Skin epidermis (tissue), 12 donors: ENCODE results near the gene DIP2A.
"Not testable (repeated sequence)": the region's sequence is repeated elsewhere in the genome, so short reads cannot be mapped to it uniquely, and the experiment has no call there.

Source experiments
- H3K27ac ChIP-seq, 21 experiments: fragments of 200-600 bp; sonication (generic) in 11 of 21; one replicate each; pipeline ENCODE4 v1.5.0; 2020; ENCODE audit warnings: mild to moderate bottlenecking in 3 of 21, inconsistent platforms in 2 of 21, moderate library complexity in 2 of 21
- H3K4me3 ChIP-seq, 7 experiments: fragments of 200-600 bp; sonication (generic) in 2 of 7; one replicate each; pipeline ENCODE4 v1.5.0; 2020; ENCODE audit warnings: inconsistent platforms in 2 of 7, mild to moderate bottlenecking in 2 of 7, moderate library complexity in 1 of 7

The DIP2A gene

DNA sequence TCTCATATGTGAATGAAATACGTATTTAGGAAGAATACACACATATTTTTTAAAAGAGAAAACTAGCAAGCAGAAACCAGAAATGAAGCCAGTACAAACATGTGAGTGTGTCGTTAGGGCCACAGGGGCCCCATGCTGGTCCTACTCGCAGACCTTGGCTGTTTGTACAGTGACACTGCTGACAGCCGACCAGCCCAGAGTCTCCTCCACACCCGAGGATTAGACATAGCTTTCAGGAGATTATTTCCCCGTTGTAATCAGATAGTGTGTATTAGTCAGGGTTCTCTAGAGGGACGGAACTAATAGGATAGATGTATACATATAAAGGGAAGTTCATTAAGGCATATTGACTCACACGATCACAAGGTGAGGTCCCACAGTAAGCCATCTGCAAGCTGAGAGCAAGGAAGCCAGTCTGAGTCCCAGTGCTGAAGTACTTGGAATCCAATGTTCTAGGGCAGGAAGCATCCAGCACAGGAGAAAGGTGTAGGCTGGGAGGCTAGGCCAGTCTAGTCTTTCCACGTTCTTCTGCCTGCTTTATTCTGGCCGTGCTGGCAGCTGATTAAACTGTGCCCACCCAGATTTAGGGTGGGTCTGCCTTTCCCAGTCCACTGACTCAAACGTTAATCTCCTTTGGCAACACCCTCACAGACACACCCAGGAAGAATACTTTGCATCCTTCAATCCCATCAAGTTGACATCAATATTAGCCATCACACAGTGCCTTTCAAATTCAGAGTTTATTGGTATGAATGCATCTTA, 51.2 kb downstream of the DIP2A start:
- Histone ChIP-seq H3K4me3 (no peak overlapping the region), H3K27ac (no peak overlapping the region)

DNA sequence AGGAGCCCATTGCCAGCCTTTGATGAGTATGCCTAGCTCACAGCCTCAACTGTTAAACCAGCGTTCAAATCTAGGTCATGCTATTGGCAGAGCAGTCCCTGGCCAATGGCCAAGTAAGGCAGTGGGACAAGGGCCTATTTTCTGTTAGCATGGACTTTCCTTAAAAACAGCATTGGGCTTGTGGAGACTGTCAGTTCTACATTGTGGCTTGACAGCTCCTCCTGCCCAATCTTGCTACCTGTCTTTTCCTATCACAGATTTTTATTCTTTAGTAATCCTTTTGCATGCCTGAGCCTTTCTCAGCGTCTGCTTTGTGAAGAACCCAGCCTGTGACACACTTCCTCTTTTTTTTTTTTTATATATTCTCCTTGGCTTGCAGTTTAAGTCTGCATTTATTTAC, 56.4 kb downstream of the DIP2A start:
- no peak overlapping the region for H3K4me3 ChIP-seq
- H3K27ac ChIP-seq, result peak overlapping the region in 2 of 21 experiments; percentile 6 to 26

DNA sequence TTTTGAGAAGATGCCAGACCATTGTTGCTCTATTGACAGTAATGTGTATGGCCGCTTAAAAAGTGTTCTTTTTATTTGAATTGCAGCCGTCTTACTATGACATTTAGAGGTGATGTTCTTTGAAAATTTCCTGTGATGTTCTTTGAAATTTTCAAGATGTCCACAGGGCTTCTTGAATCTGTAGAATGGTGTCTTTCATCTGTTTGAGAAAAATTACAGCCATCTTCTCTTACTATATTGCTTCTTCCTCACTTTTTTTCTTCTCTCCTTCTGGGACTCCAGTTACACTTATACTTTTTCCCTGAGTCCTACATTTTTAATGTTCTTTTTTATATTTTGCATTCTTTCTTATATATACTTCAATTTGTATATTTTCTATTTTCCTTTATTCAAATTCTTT, 57.4 kb downstream of the DIP2A start:
- Histone ChIP-seq H3K4me3 (no peak overlapping the region), H3K27ac (no peak overlapping the region)

DNA sequence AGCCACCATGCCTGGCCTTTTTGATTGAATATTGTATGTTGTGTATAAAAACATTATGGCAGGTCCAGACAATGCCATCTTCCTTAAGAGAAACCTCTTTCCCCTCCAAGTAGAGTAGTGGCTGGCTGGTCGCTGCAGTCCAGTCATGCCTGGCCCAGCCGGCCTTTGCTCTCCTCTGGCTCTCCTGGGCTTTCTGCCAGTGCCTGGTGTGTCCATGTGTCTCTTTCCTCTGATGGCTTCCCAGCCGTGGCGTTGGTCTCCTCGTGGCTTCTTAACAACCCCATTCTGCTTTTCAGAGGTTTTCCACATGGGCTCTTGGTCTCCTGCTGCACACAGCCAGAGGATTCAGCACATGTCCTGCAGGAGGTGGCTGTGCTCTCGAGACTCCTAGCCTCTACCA, 58.7 kb downstream of the DIP2A start:
- H3K4me3 ChIP-seq, result no peak overlapping the region
- no peak overlapping the region for H3K27ac ChIP-seq

DNA sequence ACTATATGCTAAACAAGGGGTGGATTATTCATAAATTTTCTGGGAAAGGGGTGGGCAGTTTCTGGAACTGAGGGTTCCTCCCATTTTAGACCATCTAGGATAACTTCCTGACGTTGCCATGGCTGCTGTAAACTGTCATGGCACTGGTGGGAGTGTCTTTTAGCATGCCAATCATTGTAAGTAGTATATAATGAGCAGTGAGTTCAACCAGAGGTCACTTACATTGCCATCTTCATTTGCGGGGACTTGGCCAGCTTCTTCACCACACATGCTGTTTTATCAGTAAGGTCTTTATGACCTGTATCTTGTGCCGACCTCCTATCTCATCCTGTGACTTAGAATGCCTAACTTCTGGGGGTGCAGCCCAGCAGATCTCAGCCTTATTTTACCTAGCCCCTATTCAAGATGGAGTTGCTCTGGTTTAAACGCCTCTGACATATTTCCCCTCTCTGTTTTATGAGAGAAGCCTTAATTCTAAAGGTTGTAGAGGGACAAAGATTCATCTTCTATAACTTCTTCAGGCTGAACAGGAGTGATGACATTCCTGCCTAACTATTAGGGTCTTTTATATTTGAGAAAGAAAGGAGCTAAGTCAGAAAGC, 60.4 kb downstream of the DIP2A start:
- Histone ChIP-seq H3K4me3 (no peak overlapping the region), H3K27ac (no peak overlapping the region)

DNA sequence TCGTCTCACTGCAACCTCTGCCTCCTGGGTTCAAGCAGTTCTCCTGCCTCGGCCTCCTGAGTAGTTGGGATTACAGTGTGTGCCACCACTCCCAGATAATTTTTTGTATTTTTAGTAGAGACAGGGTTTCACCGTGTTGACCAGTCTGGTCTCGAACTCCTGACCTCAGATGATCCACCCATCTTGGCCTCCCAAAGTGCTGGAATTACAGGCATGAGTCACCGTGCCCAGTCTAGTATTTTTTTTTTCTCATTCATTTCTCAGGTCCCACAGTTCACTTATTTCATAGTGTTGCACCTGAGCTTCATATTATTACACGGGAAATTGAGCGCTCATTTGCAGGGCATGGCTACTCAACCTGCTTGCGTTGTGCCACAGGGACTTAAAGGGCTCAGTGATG, 68.7 kb downstream of the DIP2A start:
- not testable (repeated sequence) for H3K4me3 ChIP-seq, H3K27ac ChIP-seq

DNA sequence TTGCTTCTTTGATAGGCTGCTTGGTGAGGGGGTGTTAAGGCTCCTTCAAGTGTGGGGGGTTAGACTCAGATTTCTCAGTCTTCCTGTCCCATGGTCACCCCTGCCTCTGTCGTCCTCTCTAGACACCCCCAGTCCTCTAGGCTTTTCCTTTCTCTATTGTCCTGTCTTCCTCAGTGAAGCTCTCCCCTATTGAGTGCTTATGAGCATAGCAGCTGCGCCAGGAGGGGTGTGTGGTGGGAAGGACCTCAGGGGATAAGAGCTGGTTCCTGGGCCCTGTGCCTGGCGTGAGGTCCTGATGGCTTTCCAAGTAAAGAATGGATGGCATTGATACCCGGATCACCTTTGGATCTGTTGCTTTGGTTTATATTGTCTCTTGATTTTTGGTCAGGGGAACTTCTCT, 69.1 kb downstream of the DIP2A start:
- Histone ChIP-seq H3K27ac (no peak overlapping the region), H3K4me3 (no peak overlapping the region)

DNA sequence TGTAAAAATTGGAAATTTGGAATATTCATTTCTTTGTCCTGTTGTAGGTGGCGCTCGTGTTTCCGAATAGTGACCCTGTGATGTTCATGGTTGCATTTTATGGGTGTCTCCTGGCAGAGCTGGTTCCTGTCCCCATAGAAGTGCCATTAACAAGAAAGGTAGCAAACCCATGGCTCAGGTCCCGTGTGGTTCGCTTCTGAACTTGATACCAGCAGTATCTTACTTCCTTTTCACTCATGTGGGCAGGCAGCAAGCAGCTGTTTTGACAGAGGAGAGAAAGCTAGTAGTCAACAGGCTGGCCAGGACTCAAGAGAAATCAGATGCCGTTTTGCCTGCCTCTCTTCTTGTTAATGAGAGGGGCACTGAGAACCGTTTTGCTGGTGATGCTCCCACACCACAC, 73.4 kb downstream of the DIP2A start:
- Histone ChIP-seq H3K27ac (no peak overlapping the region), H3K4me3 (no peak overlapping the region)

DNA sequence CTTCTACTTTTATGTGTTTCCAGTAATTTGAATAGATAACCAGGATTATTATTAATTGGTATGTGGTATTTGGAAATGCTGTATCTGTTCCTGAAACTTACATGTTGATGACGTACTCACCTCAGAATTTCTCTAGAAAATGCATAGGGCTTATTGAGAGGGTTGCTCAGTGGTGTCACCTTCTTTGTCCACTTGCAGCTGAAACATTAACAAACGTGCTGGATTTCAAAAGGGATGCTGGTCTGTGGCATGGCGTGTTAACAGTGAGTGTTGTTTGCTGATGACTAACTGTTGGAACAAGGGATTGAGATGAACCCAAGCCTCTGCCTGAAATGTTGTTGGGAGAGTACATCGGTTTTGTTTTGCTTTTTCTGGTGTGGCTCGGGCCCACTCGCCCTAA, 78.3 kb downstream of the DIP2A start:
- no peak overlapping the region for H3K4me3 ChIP-seq
- H3K27ac ChIP-seq, result no peak overlapping the region

DNA sequence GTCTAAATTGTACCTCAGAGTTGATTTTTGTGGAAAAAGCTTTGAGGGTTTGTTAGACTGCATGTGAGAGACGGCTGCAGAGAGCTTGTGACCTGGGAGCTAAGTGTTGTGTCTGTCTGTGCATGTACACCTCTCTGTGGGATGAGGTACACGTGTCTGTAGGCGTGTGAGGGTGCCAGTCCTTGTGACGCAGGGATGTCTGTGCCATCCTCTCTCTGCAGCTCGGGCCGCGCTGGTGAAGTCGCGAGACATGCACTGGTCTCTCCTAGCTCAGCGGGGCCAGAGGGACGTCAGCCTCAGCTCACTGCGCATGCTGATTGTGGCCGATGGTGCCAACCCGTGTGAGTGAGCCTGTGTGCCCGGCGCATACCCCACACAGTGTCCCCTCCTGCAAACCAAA, 79.6 kb downstream of the DIP2A start:
- Histone ChIP-seq H3K27ac (no peak overlapping the region), H3K4me3 (no peak overlapping the region)

DNA sequence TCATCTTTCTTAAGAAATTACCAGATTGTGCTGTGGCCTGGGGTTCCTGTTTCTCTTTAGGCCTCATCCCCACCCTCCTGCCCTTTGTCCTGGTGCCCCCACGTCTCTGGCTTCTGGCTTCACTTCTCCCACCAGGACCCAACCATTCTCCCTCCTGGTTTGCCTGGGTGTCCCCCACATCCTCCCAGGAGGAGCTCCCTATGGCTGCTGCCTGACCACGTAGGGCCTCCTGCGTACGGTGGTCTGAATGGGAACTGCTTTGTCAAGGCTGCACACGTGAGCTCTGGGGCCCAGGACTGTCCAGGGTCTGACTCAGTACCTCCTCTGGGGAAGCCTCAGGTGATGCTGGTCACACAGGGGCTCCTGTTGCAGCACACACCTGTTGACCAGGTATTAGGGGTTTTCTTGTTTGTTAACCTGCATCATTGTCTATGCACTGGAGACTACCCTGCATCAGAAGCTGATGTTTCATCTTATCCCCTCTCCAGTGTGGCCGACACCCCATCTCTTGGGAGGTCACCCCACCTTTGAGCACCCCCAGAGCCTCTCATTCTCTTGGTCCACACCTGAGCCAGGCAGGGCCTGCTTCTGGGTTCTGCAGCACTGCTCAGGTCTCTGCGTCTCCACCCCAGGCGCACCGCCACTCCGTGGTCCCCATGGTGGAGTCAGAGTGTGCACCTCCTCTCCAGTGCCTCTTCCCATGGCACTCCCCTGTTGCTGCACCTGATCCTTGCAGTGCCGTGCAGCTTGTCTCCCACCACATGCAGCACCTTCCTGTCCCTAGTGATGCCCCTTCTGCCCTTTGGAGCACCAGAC, 80.4 kb downstream of the DIP2A start:
- no peak overlapping the region for H3K4me3 ChIP-seq
- H3K27ac ChIP-seq, result peak overlapping the region in 1 of 21 experiments; percentile 16

DNA sequence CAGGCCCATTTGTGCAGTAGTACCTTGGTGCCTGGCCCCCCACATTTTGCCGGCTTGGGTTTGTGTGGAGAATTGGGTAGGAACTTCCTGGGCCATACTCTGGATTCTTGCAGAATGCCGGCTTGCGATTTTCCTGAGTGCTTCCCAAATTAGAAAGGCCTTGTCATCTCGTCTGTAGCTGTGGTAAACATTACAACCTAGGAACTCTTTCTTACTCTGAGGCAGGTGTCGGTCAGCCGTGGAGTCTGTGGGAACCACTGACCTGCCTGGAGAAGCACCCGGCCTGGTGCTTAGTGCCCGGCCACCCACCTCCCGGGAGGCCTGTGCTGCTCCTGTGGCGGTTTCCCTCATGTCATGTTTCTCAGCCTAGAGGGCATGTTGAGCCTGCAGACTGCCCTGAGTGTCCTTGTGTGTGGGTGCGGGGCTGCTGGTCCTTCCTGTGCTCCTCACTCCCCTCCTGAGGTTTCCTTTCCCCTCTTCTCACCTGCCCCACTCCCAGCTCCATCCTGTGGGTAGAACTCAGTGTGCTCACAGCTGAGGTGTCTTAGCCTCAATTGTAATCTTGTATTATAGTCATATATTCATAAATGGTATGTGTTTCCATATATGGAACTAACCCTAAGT, 81.5 kb downstream of the DIP2A start:
- no peak overlapping the region for H3K4me3 ChIP-seq
- no peak overlapping the region for H3K27ac ChIP-seq

DNA sequence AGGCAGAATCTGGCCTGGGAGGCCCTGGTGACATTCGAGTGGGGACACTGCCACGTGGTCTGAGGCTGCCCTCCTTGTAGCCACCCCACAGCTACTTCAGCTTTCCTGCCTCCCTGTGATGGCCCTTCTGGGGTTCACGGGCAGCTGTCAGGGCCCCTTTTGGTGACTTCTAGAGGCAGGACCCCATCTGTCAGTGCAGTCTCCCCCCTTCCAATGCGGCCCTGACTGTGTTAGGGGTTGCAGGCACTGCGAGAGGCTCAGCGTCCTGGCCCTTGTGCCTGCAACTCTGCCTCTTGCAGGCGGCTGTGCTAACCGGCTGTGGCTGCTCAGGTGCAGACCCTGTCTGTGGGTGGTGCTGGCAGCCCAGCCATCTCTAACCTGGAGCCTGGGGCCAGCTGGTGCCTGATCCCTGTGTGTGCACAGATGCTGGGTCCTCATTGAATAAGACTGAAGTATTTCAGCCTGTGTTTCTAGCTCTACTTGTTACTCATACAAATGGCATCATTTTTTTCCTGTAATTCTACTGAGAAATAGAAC, 84.0 kb downstream of the DIP2A start:
- H3K27ac ChIP-seq, result no peak overlapping the region
- H3K4me3 ChIP-seq, result no peak overlapping the region

DNA sequence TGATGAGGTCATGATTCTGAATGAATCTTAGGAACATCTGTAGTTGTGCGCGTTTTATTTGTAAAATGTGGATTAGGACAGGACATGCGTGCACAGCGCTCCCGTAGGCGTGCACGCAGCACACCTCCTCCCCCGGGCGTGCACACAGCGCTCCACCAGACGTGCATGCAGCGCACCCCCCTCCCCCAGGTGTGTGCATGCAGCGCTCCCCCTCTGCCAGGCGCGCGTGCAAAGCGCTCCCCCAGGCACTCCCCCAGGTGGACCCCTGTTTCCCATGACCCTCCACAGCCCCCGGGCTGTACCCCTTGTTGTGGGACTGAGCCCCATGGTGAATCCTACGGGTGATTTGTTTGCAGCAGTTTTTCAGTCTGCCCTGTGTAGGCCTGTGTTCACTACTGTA, 84.6 kb downstream of the DIP2A start:
- no peak overlapping the region for H3K27ac ChIP-seq
- H3K4me3 ChIP-seq, result no peak overlapping the region

DNA sequence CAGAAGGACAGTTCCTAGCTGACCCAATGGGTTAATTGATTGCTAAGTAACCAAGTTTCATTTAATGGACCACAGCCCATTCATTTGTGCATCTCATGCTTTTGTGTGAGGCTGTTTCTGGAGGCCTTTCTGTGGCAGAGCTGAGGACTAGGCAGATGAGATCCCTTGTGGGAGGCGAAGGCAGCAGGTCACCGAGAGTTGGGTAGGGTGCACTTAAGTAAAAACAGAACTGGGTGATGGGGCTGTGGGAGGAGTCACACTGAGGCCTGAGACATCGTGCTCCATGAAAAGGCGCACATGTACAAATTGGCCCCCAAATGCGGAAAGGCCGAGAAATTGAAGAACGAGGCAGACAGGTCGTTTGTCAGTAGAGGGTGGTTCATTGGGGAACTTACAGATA, 85.3 kb downstream of the DIP2A start:
- Histone ChIP-seq H3K27ac (no peak overlapping the region), H3K4me3 (no peak overlapping the region)

DNA sequence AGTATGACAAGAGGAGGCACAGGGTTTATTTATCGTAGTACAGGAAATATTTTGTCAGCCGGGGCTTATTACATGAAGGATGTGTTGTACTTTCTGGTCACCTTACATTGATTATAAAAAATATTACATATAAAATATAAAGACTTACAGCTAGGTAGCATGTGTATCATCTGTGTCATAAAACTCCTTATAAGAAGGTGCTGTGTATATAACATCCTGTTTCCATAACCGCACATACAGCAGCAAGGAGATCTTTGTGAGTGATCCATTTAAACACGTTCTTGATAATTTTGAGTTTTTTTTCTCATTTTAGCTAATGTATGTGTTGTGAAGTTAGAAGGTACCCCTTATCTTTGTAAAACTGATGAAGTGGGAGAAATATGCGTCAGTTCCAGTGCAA, 86.1 kb downstream of the DIP2A start:
- no peak overlapping the region for H3K4me3 ChIP-seq
- no peak overlapping the region for H3K27ac ChIP-seq

DNA sequence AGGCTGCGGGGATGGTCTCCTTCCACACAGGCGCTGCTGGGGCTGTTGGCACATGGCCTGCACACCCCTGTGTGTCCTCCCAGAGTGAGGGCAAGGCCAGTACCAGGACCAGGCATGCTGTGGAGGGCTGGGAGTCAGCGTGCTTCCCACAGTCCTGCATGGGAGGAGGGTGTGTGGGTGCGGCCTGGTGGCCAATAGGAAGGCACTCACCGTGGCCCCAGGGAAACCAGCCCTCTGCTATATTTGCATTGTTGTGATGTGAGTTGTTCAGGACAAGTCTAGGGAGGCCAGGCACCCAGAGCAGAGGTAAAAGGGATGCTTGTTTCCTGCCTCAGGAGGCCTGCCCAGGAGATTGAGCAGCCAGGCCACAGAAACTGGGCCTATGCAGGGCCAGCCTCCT, 86.7 kb downstream of the DIP2A start:
- Histone ChIP-seq H3K4me3 (no peak overlapping the region), H3K27ac (peak overlapping the region in 2 of 21 experiments; percentile 8 to 10)

DNA sequence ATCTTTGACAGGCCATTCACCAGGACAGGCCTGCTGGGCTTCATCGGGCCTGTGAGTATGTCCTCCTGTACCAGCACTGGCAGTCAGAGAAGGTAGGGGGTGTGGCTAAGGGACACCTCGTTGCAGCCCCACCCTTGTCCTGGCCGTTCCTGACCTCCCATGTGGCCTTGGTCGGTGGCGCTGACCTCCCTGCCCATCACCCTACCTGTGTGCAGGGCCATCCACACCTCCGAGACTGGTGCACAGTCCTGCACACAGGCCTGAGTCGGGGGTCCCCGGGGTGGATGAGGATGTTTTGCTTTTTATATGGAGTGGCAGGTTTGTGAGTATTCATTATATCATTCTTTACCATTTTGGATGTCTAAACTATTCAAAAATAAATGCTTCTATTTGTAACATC, 87.2 kb downstream of the DIP2A start:
- no peak overlapping the region for H3K4me3 ChIP-seq

DNA sequence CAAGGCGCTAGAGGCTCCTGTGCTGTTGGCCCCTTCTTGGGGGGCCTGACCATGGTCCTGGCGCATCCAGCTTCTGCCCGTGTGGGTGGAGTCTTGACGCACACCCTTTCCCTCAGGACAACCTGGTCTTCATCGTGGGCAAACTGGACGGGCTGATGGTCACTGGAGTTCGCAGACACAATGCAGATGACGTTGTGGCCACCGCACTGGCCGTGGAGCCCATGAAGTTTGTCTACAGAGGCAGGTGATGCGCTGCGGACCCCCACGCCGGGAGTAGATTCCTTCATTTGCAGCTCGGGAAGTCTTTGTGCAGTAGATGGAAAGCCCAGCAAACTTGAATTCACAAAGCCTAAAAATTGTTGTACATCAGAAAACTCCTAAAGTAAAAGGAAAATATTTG, 88.1 kb downstream of the DIP2A start:
- Histone ChIP-seq H3K4me3 (no peak overlapping the region), H3K27ac (no peak overlapping the region)

More for the DNA sequence above, 87.2 kb downstream of the DIP2A start:
- H3K27ac ChIP-seq, result peak overlapping the region in 3 of 21 experiments; percentile 8 to 43 (median 10)

DNA sequence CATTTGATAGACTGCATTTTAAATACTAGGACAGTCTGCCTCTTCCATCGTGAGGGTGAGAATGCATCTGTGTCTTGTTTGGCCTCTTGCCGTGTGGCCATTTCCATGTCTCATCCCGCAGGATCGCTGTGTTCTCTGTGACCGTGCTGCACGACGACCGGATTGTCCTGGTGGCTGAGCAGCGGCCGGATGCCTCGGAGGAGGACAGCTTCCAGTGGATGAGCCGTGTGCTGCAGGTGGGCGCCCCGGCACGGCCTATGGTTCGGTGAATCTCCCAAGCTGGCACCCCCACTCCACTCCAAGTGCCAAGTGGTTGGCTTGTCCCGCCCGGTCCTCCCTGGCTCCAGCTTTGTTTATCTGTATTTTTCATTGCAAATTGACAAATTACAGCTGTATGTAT, 91.0 kb downstream of the DIP2A start:
- Histone ChIP-seq H3K4me3 (no peak overlapping the region), H3K27ac (peak overlapping the region in 2 of 21 experiments; percentile 27 to 75)
